Ramos (cell line): ENCODE results near the gene PROSER2.

Experiments used
- in situ Hi-C: fragments of 300-500 bp; cut with MboI; formaldehyde crosslinking; loops from one replicate; pipeline ENCODE4 v1.14.3; 2022; ENCODE audit warnings: low sequenced_read_pairs; ENCODE audit not compliant: unreplicated experiment

Gene PROSER2

DNA sequence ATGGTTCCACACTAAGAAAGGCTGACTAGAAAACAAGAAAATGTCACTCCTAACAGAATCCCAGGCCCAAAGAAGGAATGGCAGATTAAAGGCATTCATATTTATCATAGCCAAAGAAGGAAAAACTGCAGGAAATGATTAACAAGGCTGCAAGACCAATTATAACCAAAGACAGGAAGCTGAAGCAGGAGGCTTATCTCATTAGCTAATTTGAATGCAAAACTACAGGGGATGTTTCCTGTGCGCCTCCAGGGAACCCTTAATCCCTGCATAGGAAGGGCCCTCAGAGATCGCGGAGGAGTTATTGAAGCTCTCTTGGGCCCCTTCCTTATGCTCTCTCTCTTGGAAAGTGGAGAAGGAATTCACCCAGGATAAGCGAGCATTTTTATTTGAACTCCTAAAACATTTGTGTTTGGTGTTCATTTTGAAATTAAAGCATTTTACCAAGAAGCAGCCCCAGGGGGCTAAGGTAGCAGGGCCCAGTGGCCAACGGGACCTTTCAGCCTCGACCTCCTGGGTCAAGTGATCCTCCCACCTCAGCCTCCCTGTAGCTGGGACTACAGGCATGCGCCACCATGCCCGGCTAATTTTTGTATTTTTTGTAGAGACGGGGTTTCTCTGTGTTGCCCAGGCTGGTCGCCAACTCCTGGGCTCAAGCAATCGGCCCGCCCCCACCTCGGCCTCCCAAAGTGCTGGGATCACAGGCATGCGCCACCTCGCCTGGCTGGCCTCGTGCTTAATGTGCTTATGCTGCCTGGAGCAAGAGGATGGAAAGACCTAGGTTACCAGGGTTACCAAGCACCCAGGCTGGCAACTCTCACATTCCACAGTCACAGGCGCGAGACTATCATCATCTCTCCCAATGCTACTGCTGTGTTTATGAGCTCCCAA is 24.1 kb upstream of the PROSER2 start:
- in situ Hi-C loops = no loop called here

DNA sequence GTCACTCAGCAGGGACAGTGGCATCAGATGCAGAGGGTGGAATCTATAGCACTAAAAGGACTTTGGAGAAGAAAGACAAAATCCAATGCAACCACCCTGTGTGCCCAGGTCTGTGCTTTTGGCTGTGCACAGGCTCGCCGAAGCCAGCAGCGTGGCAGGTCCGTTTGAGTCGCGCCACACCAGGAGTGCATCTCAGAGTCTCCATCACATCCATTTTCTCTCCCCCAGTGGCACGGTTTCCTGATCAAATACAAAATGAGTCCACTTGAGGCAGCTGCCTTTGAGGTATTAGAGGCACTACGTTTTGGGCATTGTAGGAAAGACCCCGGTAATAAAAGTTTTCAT is 23.4 kb upstream of the PROSER2 start:
- in situ Hi-C loops = no loop called here

DNA sequence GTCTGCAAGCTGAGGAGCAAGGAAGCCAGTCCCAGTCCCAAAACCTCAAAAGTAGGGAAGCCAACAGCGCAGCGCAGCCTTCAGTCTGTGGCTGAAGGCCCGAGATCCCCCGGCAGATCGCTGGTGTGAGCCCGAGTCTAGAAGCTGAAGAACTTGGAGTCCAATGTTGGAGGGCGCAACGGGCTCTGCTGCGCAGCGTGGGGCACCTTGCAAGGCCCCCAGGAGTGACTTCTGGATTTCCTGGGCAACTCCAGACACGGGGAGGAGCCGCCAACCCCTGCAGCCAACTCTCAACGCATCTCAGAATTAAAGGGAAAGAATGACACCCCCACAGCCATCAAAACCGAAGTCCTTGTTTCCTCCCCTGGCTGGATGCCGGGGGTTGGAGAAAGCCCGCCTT is 18.8 kb upstream of the PROSER2 start:
- in situ Hi-C loops = no loop called here

DNA sequence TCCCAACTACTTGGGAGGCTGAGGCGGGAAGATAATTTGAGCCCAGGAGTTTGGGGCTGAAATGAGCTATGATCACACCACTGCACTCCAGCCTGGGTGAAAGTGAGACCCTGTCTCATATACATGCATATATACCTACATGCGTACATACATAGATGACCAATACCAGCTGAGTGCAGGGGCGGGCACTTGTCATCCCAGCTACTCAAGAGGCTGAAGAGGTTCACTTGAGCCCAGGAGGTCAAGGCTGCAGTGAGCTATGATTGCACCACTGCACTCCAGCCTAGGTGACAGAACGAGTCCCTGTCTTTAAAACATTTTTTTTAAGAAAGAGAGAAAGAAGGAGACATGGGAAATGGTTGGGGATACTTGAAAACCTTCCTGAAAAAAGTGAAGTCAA is 17.4 kb upstream of the PROSER2 start:
- in situ Hi-C loops = no loop called here

DNA sequence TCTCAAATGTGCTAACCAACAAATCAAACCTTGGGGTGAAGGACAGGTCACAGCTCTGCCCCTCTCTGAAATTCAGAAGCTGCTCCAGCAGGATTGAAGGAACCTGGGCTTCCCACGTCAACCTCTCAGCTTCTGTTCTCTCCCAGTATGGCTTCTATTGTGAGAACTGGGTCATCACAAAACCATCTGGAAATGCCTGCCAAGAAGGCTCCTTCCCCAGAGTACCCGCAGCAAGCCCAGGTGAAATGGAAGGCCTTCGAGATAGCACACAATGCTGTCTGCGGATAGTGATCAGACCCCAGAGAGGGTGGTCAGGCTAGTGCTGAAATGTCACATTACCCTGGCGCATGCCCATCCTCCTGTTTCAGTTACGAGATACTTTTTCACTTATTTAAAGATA is 16.4 kb upstream of the PROSER2 start:
- in situ Hi-C loops = no loop called here

DNA sequence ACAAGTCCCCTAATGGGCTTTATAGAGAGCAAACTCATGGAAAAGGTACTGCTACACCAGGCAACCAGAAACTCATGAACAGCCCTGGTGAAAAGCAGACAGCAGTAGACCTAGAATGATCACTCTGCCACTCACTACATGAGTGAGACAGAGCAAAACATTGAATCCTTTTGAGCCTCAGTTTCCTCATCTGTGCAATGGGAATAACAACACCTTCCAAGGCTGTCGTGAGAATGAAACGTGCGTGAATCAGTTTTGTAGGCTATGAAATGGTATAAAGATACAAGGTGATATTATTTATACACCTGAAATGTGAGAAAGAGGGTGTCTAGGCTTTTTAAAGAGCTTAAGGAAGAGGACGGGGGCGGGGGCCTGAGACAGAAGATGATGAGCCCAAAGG is 14.3 kb upstream of the PROSER2 start:
- in situ Hi-C loops = no loop called here

DNA sequence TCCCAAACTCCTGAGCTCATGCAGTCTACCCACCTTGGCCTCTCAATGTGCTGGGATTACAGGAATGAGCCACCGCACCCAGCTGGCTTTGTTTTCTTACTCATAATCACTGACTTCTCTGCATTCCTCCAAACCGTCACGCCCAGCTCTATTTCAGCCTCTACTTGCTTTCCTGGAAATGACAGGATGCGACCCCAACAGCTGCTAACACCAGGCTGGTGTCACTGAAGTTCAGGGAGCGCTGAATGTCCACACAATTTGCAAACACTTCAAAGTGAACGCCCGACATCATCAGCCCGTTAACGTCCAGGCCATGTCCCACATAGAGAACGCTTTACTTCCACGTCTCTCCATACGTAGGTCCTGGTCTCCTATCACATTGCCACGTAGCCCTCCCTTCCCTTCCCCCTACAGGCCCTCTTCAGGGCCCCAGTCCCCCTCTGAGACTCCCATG is 12.8 kb upstream of the PROSER2 start:
- in situ Hi-C loops = no loop called here

DNA sequence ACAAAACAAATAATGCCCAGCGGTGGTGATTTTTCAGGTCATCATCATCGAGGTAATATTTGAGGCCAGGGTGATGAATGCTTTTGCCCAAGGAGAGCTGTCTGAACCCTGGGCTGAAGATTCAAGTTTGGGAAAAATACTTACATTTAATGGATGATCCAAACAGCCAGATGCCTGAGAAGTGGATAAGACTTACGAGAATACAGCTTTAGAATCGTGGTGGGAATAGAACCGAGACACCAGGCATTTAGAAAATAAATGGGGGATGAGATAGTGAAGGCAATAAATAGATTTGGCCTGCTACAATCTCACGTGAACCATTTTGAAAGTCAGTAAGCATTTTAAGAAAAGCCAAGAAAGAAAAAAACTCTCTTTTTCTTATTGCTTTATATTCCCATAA is 12.2 kb upstream of the PROSER2 start:
- in situ Hi-C loops = no loop called here

DNA sequence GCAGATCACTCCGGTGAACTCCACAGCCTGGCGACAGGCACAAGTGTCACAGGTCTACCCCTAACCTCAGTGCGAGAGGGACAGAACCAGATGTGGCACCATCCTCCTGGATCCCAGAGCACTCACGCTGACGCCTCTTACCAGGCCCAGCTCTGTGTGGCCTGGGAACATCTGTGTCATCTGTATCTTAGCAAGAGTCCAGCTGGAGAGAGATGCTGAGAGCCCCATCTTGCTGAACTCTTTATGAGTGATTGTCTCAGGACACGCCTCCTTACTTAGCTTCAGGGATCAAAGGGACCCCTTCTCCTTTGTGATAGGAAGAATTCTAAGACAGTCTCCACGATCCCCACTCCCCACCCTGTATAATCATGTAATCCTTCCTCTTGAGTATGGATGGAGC is 10.0 kb upstream of the PROSER2 start:
- in situ Hi-C loops = no loop called here

DNA sequence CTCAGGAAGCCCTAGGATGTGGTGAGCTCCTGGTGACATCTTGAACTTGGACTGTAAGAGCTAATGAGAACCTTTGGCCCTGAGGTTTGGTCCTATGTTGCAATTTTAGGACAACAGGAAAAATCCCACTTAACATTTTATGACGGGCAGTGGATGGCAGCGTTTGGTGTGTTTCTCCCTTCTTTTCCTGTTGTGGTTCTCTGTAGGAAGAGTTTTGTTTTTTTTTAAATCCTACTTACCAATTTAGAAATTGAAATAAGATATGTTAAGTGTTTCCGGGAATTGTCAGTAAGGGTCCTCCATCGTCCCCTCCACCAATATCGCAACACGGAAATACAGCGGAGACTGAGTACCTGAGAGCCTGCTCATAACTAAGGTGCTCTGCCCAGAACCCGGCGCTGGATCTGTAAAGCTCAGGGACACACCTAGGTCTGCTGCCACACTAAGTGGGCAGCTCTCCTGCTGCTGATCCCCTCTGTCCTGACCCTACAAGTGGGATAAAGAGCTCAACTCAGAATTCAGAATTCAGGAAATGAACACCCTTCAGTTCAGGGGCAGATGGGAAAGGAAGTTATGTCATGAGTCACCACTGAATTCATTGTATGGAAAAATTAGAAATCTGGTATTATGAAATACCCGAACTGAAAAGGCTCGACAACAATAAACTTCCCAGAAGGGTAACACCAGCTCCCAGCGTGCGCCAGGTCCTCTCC is 9.1 kb upstream of the PROSER2 start:
- in situ Hi-C loops = no loop called here

DNA sequence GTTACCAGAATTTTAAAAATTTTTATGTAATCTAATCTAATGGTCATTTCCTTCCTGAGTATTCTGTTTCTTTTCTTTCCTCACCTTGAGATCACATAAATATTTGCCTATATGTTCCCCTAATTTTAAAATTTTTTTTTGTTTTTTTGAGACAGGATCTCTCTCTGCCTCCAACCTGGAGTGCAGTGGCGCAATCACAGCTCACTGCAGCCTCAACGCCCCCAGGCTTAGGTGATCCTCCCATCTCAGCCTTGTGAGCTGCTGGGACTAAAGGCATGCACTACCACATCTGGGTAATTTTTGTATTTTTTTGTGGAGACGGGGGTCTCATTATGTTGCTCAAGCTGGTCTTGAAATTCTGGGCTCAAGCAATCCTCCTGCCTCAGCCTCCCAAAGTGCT is 4.1 kb upstream of the PROSER2 start:
- in situ Hi-C loops = no loop called here

DNA sequence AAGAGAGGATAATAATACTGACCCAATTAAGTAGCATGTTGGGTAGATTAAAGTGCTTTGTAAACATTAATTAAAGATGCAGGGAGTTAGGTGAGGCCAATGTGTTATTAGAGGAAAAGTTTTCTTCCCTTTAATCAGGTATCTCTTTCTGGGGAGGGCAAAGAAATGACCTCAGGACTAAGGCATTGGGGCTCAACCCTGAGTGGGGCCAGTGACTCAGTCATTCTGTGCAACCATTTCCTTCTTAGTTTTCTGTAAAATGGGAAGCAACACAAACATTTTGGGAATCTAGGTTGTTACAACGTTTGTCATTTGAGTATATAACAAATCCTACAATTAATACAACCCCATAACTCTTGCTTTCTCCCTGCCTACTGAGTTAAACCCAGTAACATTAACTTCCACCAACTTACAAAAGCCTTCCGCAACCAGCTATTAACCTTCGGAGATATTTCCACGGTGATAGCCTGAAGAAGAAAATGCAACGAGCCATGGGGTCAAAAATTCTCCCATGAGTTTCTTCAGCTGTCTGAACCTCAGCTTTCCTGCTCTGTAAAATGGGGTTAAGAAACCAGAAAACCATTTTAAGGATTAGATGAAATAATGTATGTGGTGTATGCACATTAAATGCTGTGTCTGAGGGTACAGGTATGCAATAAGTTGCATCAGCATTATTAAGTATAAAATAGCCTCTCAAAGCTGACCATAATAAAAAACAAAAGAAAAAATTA is 965 bp upstream of the PROSER2 start:
- in situ Hi-C loops = no loop called here

DNA sequence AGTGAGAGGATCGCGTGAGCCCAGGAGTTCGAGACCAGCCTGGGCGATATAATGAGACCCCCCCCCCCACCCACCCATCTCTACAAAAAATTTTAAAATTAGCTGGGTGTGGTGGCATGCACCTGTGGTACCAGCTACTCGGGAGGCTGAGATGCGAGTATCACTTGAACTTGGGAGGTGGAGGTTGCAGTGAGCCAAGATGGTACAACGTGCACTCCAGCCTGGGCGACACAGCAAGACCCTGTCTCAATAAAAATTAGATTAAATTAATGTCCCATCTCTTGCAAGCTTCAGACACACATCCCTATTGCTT is 391 bp upstream of the PROSER2 start:
- in situ Hi-C loops = no loop called here

DNA sequence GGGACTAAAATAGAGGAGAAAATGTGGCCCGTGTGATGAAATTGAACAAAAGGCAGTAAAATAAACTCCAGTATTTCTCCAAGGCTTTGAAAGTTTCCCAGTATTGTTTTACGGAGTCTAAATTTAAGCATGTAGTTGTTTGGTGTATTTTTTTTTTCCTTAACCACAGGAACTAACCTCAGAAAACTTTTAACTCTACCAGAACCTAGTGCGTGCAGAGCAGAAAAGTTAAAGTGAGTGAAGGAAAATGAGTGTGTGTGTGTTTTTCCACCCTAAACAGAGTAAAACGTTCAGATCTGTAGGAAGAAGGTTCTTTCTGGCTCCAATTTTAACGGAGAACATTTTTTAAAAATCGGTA is 812 bp downstream of the PROSER2 start:
- in situ Hi-C loops = no loop called here

DNA sequence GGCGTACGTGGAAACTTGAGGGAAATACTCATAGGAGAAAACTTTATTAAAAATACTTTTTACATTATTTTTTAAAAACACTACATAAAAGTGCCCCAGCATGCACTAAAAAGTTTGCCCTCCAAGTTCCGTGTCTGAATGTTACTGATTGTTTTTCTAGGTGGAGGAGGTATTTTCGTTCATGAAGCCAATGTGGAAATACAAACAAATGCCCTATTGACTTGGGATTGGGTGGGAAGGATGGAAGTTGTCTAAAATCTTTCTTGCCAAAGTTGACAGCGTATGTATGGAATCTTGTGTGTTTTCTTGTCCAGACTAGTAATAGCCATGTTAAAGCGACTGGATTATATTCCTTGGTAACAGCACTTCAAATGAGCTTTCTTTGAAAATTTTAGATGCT is 1.2 kb downstream of the PROSER2 start:
- in situ Hi-C loops = no loop called here

DNA sequence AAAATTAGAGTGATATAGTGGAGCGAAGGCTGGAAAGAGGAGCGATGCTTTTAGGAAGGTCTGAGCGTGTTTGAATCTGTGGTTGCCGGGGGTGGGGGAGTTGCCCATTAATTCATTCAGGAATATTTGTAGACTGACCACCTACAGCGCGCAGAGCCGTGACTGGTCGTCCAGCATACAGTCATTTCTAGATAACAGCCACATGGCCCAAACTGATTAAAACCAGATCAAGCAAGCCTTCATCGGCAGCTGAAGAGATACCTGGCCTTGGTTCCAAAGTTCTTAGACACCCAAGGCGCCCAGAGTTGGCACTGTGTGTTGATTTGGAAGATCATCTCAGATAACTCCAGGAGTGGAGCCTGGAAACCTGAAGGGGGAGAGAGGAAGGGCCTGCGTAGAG is 1.7 kb downstream of the PROSER2 start:
- in situ Hi-C loops = no loop called here

DNA sequence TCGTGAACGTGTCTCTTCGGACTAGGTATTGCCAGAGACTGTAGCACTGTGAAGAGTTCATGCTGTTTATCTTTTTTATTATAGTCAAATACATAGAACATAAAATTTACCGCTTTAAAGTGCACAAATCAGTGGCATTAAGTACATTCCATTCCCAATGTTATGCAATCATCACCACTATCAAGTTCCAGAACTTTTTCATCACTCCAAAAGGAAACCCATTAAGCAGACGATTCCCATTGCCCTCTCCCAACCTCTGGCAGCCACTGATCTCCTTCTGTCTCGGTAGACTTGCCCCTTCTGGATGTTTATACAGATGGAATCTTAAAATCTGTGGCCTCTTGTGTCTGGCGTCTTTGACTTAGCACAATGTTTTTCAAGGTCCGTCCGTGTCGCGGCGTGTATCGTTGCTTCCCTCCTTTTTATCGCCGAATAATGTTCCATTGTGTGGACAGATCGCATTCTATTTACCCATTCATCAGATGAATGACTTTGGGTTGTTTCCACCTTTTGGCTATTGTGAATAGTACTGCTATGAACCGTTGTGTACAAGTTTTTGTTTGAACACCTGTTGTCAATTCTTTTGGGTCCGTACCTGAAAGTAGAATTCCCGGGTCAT is 2.7 kb downstream of the PROSER2 start:
- in situ Hi-C loops = no loop called here

DNA sequence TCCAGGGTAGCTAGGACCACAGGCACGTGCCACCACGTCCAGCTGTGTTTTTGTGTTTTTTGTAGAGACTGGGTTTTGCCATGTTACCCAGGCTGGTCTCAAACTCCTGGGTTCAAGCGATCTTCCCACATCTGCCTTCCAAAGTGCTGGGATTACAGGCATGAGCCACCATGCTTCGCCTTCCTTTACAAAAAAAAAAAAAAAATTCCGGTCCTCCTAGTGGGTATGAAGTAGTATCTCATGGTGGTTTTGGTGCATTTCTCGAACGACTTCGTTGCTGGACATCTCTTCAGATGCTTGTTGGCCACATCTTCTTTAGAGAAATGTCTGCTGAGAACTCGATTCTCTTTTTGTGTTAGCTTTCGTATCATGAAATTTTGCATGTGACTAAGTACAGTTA is 3.9 kb downstream of the PROSER2 start:
- in situ Hi-C loops = no loop called here

DNA sequence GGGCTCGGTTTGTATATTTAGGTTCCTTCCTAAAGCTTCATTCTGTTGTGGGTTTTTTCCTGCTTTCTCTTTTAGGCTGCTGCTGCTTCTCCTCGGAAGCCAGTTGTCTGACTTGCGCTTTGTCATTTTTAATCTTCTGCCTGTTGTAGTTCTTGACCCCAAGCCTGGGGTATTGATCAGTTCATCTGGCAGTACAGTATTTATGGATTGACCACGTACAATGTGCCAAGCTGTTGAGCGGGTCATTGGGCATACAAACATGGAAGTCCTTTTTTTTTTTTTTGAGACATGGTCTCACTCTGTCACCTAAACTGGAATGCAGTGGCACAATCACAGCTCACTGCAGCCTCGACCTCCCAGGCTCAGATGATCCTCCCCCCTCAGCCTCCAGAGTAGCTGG is 4.3 kb downstream of the PROSER2 start:
- in situ Hi-C loops = no loop called here

DNA sequence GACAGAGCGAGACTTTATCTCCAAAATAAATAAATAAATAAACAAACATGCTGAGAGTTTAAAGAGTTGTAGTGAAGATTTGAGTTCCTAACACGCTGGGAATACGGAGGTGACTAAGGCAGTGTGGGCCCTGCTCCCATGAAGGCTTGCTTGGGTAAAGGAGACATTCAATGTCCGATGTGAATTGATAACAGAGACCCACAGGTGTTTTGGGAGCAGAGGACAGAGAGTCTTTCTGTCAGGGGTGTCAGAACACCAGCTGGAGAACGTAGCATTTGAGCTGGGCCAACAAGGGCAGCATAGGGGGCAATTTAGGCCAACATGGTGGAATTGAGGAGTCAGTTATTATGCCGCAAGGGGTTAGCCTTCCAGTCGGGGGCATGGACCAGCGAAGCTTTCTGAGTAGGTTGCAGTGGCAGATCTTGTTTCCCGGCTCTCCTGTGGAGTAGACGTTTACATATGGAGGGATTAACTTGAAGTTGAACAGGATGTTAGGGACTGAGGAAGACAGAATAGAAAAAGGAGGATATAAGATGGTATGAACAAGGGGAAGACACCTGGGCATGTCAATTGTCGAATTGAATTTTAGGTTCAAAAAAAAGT is 5.6 kb downstream of the PROSER2 start:
- in situ Hi-C loops = no loop called here
